ENCODE results near the gene HIVEP2. TPM values are rescaled to one million over a fixed set of nuclear protein-coding genes. Genes with fewer than 3 reads are reported as not detected.
A peak's percentile ranks its signal among the peaks of the same experiment; 100 is the strongest.

Gene HIVEP2
- total RNA-seq, 3 donors from 2014 or later: 34.9 to 40.9 (median 36.3) TPM

GRCh38 chr6:142914937-142915697 is 29.9 kb downstream of the HIVEP2 start:
- peaks cover 36% of the 10 kb centered on the region for H3K36me3 Mint-ChIP-seq (ENCODE audit: insufficient read depth)
- H3K4me1 Mint-ChIP-seq (ENCODE audit: low read depth): peaks cover 95% of the 10 kb centered on the region
- H3K27me3 Mint-ChIP-seq (ENCODE audit: low read depth): no peaks in the 10 kb centered on the region
- DNase-seq: no peak
- peaks cover 3% of the 10 kb centered on the region for H3K9me3 Mint-ChIP-seq
- no peak overlapping the region for H3K4me3 Mint-ChIP-seq
- ATAC-seq: no peak

GRCh38 chr6:142914369-142914768 is 30.6 kb downstream of the HIVEP2 start:
- H3K4me1 Mint-ChIP-seq (ENCODE audit: low read depth): peaks cover 95% of the 10 kb centered on the region
- DNase-seq (no peak), ATAC-seq (peak in 1 of 2 donors; percentile 4)
- no peak overlapping the region for H3K4me3 Mint-ChIP-seq
- no peaks in the 10 kb centered on the region for H3K27me3 Mint-ChIP-seq (ENCODE audit: low read depth)
- H3K36me3 Mint-ChIP-seq (ENCODE audit: insufficient read depth): peaks cover 36% of the 10 kb centered on the region
- H3K9me3 Mint-ChIP-seq: peaks cover 3% of the 10 kb centered on the region

GRCh38 chr6:142913511-142914047 is 31.4 kb downstream of the HIVEP2 start:
- peaks cover 90% of the 10 kb centered on the region for H3K4me1 Mint-ChIP-seq (ENCODE audit: low read depth)
- no peaks in the 10 kb centered on the region for H3K27me3 Mint-ChIP-seq (ENCODE audit: low read depth)
- H3K9me3 Mint-ChIP-seq: peaks cover 3% of the 10 kb centered on the region
- peak; percentile 63 for DNase-seq
- peaks cover 34% of the 10 kb centered on the region for H3K36me3 Mint-ChIP-seq (ENCODE audit: insufficient read depth)
- H3K4me3 Mint-ChIP-seq: peak overlapping the region; percentile 70
- peak; percentile 83 to 86 for ATAC-seq

- peak overlapping the region; percentile 70 for H3K4me3 Mint-ChIP-seq
- H3K4me1 Mint-ChIP-seq (ENCODE audit: low read depth): peaks cover 90% of the 10 kb centered on the region
- DNase-seq: no peak
- no peaks in the 10 kb centered on the region for H3K27me3 Mint-ChIP-seq (ENCODE audit: low read depth)
- peak; percentile 77 to 79 for ATAC-seq
- H3K36me3 Mint-ChIP-seq (ENCODE audit: insufficient read depth): peaks cover 31% of the 10 kb centered on the region
- H3K9me3 Mint-ChIP-seq: peaks cover 3% of the 10 kb centered on the region
Observed at GRCh38 chr6:142913036-142913510, 31.9 kb downstream of the HIVEP2 start.

GRCh38 chr6:142912125-142912524 is 32.9 kb downstream of the HIVEP2 start:
- Mint-ChIP-seq H3K9me3 (peaks cover 3% of the 10 kb centered on the region), H3K4me1 (ENCODE audit: low read depth) (peaks cover 92% of the 10 kb centered on the region), H3K36me3 (ENCODE audit: insufficient read depth) (peaks cover 27% of the 10 kb centered on the region), H3K27me3 (ENCODE audit: low read depth) (no peaks in the 10 kb centered on the region), H3K4me3 (peak overlapping the region; percentile 70)
- ATAC-seq: no peak
- DNase-seq: no peak

GRCh38 chr6:142911430-142911829 is 33.5 kb downstream of the HIVEP2 start:
- no peaks in the 10 kb centered on the region for H3K27me3 Mint-ChIP-seq (ENCODE audit: low read depth)
- H3K4me3 Mint-ChIP-seq: no peak overlapping the region
- H3K4me1 Mint-ChIP-seq (ENCODE audit: low read depth): peaks cover 92% of the 10 kb centered on the region
- no peak for ATAC-seq
- H3K36me3 Mint-ChIP-seq (ENCODE audit: insufficient read depth): peaks cover 25% of the 10 kb centered on the region
- DNase-seq: no peak
- H3K9me3 Mint-ChIP-seq: peaks cover 3% of the 10 kb centered on the region

- Mint-ChIP-seq H3K27me3 (ENCODE audit: low read depth) (no peaks in the 10 kb centered on the region), H3K4me1 (ENCODE audit: low read depth) (peaks cover 84% of the 10 kb centered on the region), H3K9me3 (peaks cover 3% of the 10 kb centered on the region), H3K4me3 (no peak overlapping the region), H3K36me3 (ENCODE audit: insufficient read depth) (peaks cover 12% of the 10 kb centered on the region)
- ATAC-seq: no peak
- no peak for DNase-seq
Observed at GRCh38 chr6:142909686-142910085, 35.3 kb downstream of the HIVEP2 start.

GRCh38 chr6:142908235-142908634 is 36.7 kb downstream of the HIVEP2 start:
- Mint-ChIP-seq H3K4me1 (ENCODE audit: low read depth) (peaks cover 84% of the 10 kb centered on the region), H3K36me3 (ENCODE audit: insufficient read depth) (peaks cover 12% of the 10 kb centered on the region), H3K27me3 (ENCODE audit: low read depth) (no peaks in the 10 kb centered on the region), H3K4me3 (peak overlapping the region; percentile 81), H3K9me3 (peaks cover 3% of the 10 kb centered on the region)
- ATAC-seq (no peak), DNase-seq (no peak)

GRCh38 chr6:142907544-142907943 is 37.4 kb downstream of the HIVEP2 start:
- peaks cover 84% of the 10 kb centered on the region for H3K4me1 Mint-ChIP-seq (ENCODE audit: low read depth)
- H3K4me3 Mint-ChIP-seq: peak overlapping the region; percentile 81
- H3K9me3 Mint-ChIP-seq: peaks cover 3% of the 10 kb centered on the region
- no peak for DNase-seq
- peaks cover 9% of the 10 kb centered on the region for H3K36me3 Mint-ChIP-seq (ENCODE audit: insufficient read depth)
- ATAC-seq: peak; percentile 38 to 42
- no peaks in the 10 kb centered on the region for H3K27me3 Mint-ChIP-seq (ENCODE audit: low read depth)

- Mint-ChIP-seq H3K4me3 (peak overlapping the region; percentile 81), H3K36me3 (ENCODE audit: insufficient read depth) (peaks cover 6% of the 10 kb centered on the region), H3K9me3 (no peaks in the 10 kb centered on the region), H3K27me3 (ENCODE audit: low read depth) (no peaks in the 10 kb centered on the region), H3K4me1 (ENCODE audit: low read depth) (peaks cover 84% of the 10 kb centered on the region)
- no peak for DNase-seq
- ATAC-seq: peak; percentile 44 to 58
Observed at GRCh38 chr6:142906945-142907470, 38.0 kb downstream of the HIVEP2 start.

- peaks cover 78% of the 10 kb centered on the region for H3K4me1 Mint-ChIP-seq (ENCODE audit: low read depth)
- DNase-seq (no peak), ATAC-seq (no peak)
- H3K36me3 Mint-ChIP-seq (ENCODE audit: insufficient read depth): peaks cover 6% of the 10 kb centered on the region
- peak overlapping the region; percentile 79 for H3K4me3 Mint-ChIP-seq
- no peaks in the 10 kb centered on the region for H3K9me3 Mint-ChIP-seq
- H3K27me3 Mint-ChIP-seq (ENCODE audit: low read depth): no peaks in the 10 kb centered on the region
Observed at GRCh38 chr6:142903812-142904211, 41.2 kb downstream of the HIVEP2 start.

- peaks cover 3% of the 10 kb centered on the region for H3K36me3 Mint-ChIP-seq (ENCODE audit: insufficient read depth)
- peaks cover 68% of the 10 kb centered on the region for H3K4me1 Mint-ChIP-seq (ENCODE audit: low read depth)
- peak overlapping the region; percentile 79 for H3K4me3 Mint-ChIP-seq
- no peaks in the 10 kb centered on the region for H3K9me3 Mint-ChIP-seq
- ATAC-seq (peak; percentile 71 to 75), DNase-seq (peak; percentile 52)
- no peaks in the 10 kb centered on the region for H3K27me3 Mint-ChIP-seq (ENCODE audit: low read depth)
Observed at GRCh38 chr6:142902636-142903053, 42.3 kb downstream of the HIVEP2 start.

GRCh38 chr6:142901611-142902010 is 43.4 kb downstream of the HIVEP2 start:
- no peaks in the 10 kb centered on the region for H3K27me3 Mint-ChIP-seq (ENCODE audit: low read depth)
- peaks cover 3% of the 10 kb centered on the region for H3K36me3 Mint-ChIP-seq (ENCODE audit: insufficient read depth)
- H3K4me3 Mint-ChIP-seq: peak overlapping the region; percentile 79
- H3K9me3 Mint-ChIP-seq: no peaks in the 10 kb centered on the region
- H3K4me1 Mint-ChIP-seq (ENCODE audit: low read depth): peaks cover 58% of the 10 kb centered on the region
- no peak for ATAC-seq
- DNase-seq: no peak

- Mint-ChIP-seq H3K9me3 (no peaks in the 10 kb centered on the region), H3K4me1 (ENCODE audit: low read depth) (peaks cover 59% of the 10 kb centered on the region), H3K4me3 (peak overlapping the region; percentile 79), H3K36me3 (ENCODE audit: insufficient read depth) (peaks cover 8% of the 10 kb centered on the region), H3K27me3 (ENCODE audit: low read depth) (no peaks in the 10 kb centered on the region)
- ATAC-seq: peak; percentile 27 to 52
- no peak for DNase-seq
Observed at GRCh38 chr6:142900227-142900971, 44.6 kb downstream of the HIVEP2 start.
